K562 (cell line): ENCODE measurements around the gene BDNF. TPM values are rescaled to one million over a fixed set of nuclear protein-coding genes. Genes with fewer than 3 reads are reported as not detected.

ENCODE experiments used
- ATAC-seq: fragments of 200-7000 bp; cut with Tn5 transposase; 3 replicates; pipeline ENCODE4 v1.9.1; 2020; ENCODE audit warnings: moderate library complexity
- BruUV-seq: library from RNA; stranded (reverse); fragments of 400-500 nt; replicated peaks from 2 replicates; lab custom pipeline; 2021; lab: Mats Ljungman, UMichigan
- CTCF ChIA-PET: fragments of 300-600 bp; formaldehyde crosslinking; extraction: SDS; loops from one replicate; lab custom pipeline; 2021; ENCODE audit warnings: low intra/inter-chr PET ratio; lab: Yijun Ruan, JAX
- POLR2A ChIA-PET: fragments of 300-600, 350-650 bp; sonication (Branson Sonifier 250); formaldehyde crosslinking; extraction: SDS; loops from one replicate; lab custom pipeline; 2021; ENCODE audit warnings: antibody characterized with exemption, inconsistent platforms; lab: Yijun Ruan, JAX
- DNase-seq, 4 experiments: peaks; one replicate each; pipeline versions ENCODE4 v3.0.0 to v3.0.0-alpha.2; 2011 to 2018; ENCODE audit warnings: low spot score in 3 of 4, mixed read lengths in 3 of 4; ENCODE audit errors: extremely low read depth in 1 of 4
- FAIRE-seq: peaks from 2 replicates; lab custom pipeline; 2011; peaks lifted over from hg19 to GRCh38; lab: Jason Lieb, UNC
- H2AFZ ChIP-seq: 2 replicates; pipeline ENCODE4 v1.6.0; 2011; ENCODE audit warnings: low read depth, low read length, control low read depth, inconsistent platforms
- H3K27ac ChIP-seq: fragments of 200-600 bp; 3 replicates; pipeline ENCODE4 v1.8.0; 2011; ENCODE audit warnings: low read depth, mild to moderate bottlenecking, control low read depth, inconsistent platforms, low read length, moderate library complexity, mixed read lengths; ENCODE audit errors: extremely low read depth
- H3K27me3 ChIP-seq, 2 experiments: fragments of 300-600 bp in 1 of 2; 2 replicates in 1 of 2; 3 replicates in 1 of 2; pipeline versions ENCODE4 v1.6.0 to v1.8.0; 2011; ENCODE audit warnings: inconsistent platforms in 2 of 2, low read length in 2 of 2, mild to moderate bottlenecking in 1 of 2, mixed read lengths in 1 of 2, moderate library complexity in 1 of 2; ENCODE audit not compliant: control insufficient read depth in 2 of 2, insufficient read depth in 2 of 2
- H3K36me3 ChIP-seq: fragments of 300-600 bp; 3 replicates; pipeline ENCODE4 v1.8.0; 2011; ENCODE audit warnings: mild to moderate bottlenecking, low read length, inconsistent platforms; ENCODE audit not compliant: control insufficient read depth, insufficient read depth
- H3K4me1 ChIP-seq, 2 experiments: fragments of 200-600 bp in 1 of 2; replicated peaks in 1 of 2; 2 replicates in 1 of 2; 3 replicates in 1 of 2; pipeline versions ENCODE4 v1.5.1 to v1.8.0; 2011; ENCODE audit warnings: inconsistent platforms in 2 of 2, low read length in 2 of 2, mild to moderate bottlenecking in 1 of 2, mixed read lengths in 1 of 2, moderate library complexity in 1 of 2; ENCODE audit not compliant: control insufficient read depth in 2 of 2, insufficient read depth in 2 of 2
- H3K4me2 ChIP-seq: 2 replicates; pipeline ENCODE4 v1.6.1; 2011; ENCODE audit warnings: low read length, control low read depth, inconsistent platforms, mixed read lengths; ENCODE audit not compliant: insufficient read depth
- H3K4me3 ChIP-seq: fragments of 200-600 bp; sonication (generic), shearing (Covaris generic); 2 replicates; pipeline ENCODE4 v1.5.1; 2016; ENCODE audit warnings: control low read depth, inconsistent platforms
- H3K79me2 ChIP-seq: fragments of 200-600 bp; 3 replicates; pipeline ENCODE4 v1.8.0; 2011; ENCODE audit warnings: low read length, inconsistent platforms; ENCODE audit not compliant: control insufficient read depth, insufficient read depth
- H3K9ac ChIP-seq, 2 experiments: 2 replicates each; pipeline versions ENCODE4 v1.6.0 to v1.6.1; 2011; ENCODE audit warnings: low read depth in 2 of 2, low read length in 2 of 2, control low read depth in 1 of 2, inconsistent platforms in 1 of 2, mild to moderate bottlenecking in 1 of 2, mixed read lengths in 1 of 2; ENCODE audit not compliant: insufficient read depth in 1 of 2
- H3K9me1 ChIP-seq: one replicate; pipeline ENCODE4 v1.6.0; 2011; ENCODE audit warnings: inconsistent platforms, mild to moderate bottlenecking, low read length, moderate library complexity; ENCODE audit not compliant: control insufficient read depth, insufficient read depth
- H3K9me3 ChIP-seq: replicated peaks from 2 replicates; pipeline ENCODE4 v1.5.1; 2011; ENCODE audit warnings: low read depth, low read length, inconsistent platforms; ENCODE audit not compliant: control insufficient read depth, insufficient read depth
- H4K20me1 ChIP-seq: replicated peaks from 2 replicates; pipeline ENCODE4 v1.6.1; 2011; ENCODE audit warnings: low read length, inconsistent platforms, mixed read lengths; ENCODE audit not compliant: control insufficient read depth, insufficient read depth
- ETV5 ChIP-seq: sonication (generic); formaldehyde crosslinking; IDR thresholded peaks from 2 replicates; pipeline ENCODE4 v1.4.0; 2020; ENCODE audit warnings: low read depth, mild to moderate bottlenecking, missing genetic modification reagents
- POLR3A ChIP-seq: IDR thresholded peaks from 2 replicates; pipeline ENCODE4 v1.6.1; 2011; ENCODE audit warnings: borderline replicate concordance, mild to moderate bottlenecking, moderate library complexity; ENCODE audit not compliant: insufficient read length, insufficient read depth; ENCODE audit errors: extremely low read depth
- SRSF7 ChIP-seq: fragments of 200-400 bp; formaldehyde crosslinking; optimal IDR thresholded peaks from 2 replicates; pipeline ENCODE3; 2017; ENCODE audit warnings: mild to moderate bottlenecking, low read depth, low read length
- ZNF586 ChIP-seq: fragments of 450-650 bp; formaldehyde crosslinking; conservative IDR thresholded peaks from 2 replicates; pipeline ENCODE4 v1.4.0; 2020; ENCODE audit warnings: mild to moderate bottlenecking, moderate library complexity
- WGBS: fragments of 100-300 bp; shearing (Covaris generic); methylation state at CpG from one replicate; pipeline ENCODE4 v1.1.6; 2016; ENCODE audit warnings: low coverage, mixed read lengths; ENCODE audit not compliant: insufficient coverage; ENCODE audit errors: missing lambda C conversion rate; 5-methylcytosine and 5-hydroxymethylcytosine counted together
- in situ Hi-C: fragments of 300-500 bp; cut with MboI; formaldehyde crosslinking; loops from 4 replicates; pipeline ENCODE4 v1.15.0; 2018; ENCODE audit warnings: inconsistent platforms, mixed read lengths
- intact Hi-C: fragments of 100-400 bp; cut with micrococcal nuclease; formaldehyde crosslinking; loops from 2 replicates; pipeline ENCODE4 v1.14.2; 2022
- polyA plus RNA-seq, 8 experiments: library from polyadenylated mRNA; depleted of rRNA in 4 of 8; stranded (reverse) in 5 of 8; unstranded in 3 of 8; fragments of >200 nt; fragmentation: Nextera tagmentation in 2 of 8; fragmentation: Illumina TruSeq in 1 of 8; extraction: Ambion mirVana in 2 of 8; extraction: Trizol in 1 of 8; gene quantifications; 2 replicates each; pipeline versions ENCODE4 v1.2.1 to v1.2.3, GENCODE V29; 2011 to 2014; ENCODE audit warnings: inconsistent platforms in 1 of 8, missing spikeins in 1 of 8
- total RNA-seq, 7 experiments: library from RNA; depleted of rRNA in 6 of 7; stranded (reverse); fragments of >200 nt in 6 of 7; fragmentation: Illumina TruSeq in 2 of 7; extraction: Trizol in 2 of 7; gene quantifications; 2 replicates each; pipeline versions ENCODE4 v1.2.1 to v1.2.3, GENCODE V29; 2011 to 2021; ENCODE audit warnings: low replicate concordance in 1 of 7
- TF ChIP-seq, protein P1 (sequence below): sonication (generic); formaldehyde crosslinking; IDR thresholded peaks from 2 replicates; pipeline ENCODE4 v1.8.0; 2022; ENCODE audit warnings: mild to moderate bottlenecking, low read depth, missing genetic modification reagents
- TF ChIP-seq, protein P2 (sequence below), 2 experiments: fragments of 450-650 bp; IDR thresholded peaks; 2 replicates each; pipeline ENCODE4 v1.6.1; 2016

Gene BDNF
- total and polyA plus RNA-seq, 9 of the 15 experiments (the other 6 are each of a cell fraction or from before 2014, with no cell fraction given) = 0.04 TPM; not detected in 8

DNA sequence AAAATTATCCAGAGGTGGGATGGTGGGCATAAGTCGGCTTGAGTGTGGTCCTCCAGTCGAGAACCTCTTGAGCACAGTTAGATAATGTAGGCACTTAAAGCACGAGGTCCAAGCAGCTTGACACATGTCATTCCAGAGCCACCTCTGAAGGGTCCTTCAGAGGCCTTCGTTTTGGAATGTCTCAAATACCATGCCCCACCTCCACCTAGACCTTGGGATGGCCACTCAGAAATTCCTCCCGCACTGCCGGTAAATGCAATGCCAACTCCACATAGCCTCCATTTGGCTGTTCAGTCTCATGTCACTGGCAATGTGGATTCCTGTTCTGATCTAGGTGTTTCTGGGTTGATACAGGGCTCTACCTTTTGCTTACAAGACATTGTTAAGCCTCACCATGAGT lies 43.9 kb downstream of the BDNF start:
- no TSS peak for BruUV-seq
- FAIRE-seq = no peak

More for the DNA sequence above, 43.9 kb downstream of the BDNF start:
- DNase-seq = no peak
- no peaks in the 10 kb centered on the region for H3K9me3 ChIP-seq
- no peak overlapping the region for H3K9ac ChIP-seq
- in situ Hi-C loops (no loop called here), intact Hi-C loops (no loop called here)
- no peak overlapping the region for H3K4me3 ChIP-seq
- no peak overlapping the region for H2AFZ ChIP-seq
- POLR2A ChIA-PET = no interaction called here
- H3K27ac ChIP-seq = no peak overlapping the region
- no peak overlapping the region for H3K4me2 ChIP-seq
- 2% methylated on average over 6 of the region's 6 CpGs for WGBS
- H3K36me3 ChIP-seq = no peaks in the 10 kb centered on the region
- H3K79me2 ChIP-seq = no peaks in the 10 kb centered on the region
- CTCF ChIA-PET = no interaction called here
- ATAC-seq = no peak
- TF ChIP-seq ETV5 (CRISPR knock-in tag) (no peak), ZNF586 (CRISPR knock-in tag) (no peak), POLR3A (no peak), SRSF7 (no peak)
- TF ChIP-seq, protein P1, sequence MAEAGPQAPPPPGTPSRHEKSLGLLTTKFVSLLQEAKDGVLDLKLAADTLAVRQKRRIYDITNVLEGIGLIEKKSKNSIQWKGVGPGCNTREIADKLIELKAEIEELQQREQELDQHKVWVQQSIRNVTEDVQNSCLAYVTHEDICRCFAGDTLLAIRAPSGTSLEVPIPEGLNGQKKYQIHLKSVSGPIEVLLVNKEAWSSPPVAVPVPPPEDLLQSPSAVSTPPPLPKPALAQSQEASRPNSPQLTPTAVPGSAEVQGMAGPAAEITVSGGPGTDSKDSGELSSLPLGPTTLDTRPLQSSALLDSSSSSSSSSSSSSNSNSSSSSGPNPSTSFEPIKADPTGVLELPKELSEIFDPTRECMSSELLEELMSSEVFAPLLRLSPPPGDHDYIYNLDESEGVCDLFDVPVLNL (CRISPR knock-in tag) = no peak
- TF ChIP-seq, protein P2, sequence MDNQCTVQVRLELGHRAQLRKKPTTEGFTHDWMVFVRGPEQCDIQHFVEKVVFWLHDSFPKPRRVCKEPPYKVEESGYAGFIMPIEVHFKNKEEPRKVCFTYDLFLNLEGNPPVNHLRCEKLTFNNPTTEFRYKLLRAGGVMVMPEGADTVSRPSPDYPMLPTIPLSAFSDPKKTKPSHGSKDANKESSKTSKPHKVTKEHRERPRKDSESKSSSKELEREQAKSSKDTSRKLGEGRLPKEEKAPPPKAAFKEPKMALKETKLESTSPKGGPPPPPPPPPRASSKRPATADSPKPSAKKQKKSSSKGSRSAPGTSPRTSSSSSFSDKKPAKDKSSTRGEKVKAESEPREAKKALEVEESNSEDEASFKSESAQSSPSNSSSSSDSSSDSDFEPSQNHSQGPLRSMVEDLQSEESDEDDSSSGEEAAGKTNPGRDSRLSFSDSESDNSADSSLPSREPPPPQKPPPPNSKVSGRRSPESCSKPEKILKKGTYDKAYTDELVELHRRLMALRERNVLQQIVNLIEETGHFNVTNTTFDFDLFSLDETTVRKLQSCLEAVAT (IDR thresholded peaks at IDR 0.05) = no peak
- no peaks in the 10 kb centered on the region for H4K20me1 ChIP-seq
- no peaks in the 10 kb centered on the region for H3K4me1 ChIP-seq
- peaks cover 0 to 7% of the 10 kb centered on the region in 2 experiments; a peak in 1 of 5 replicates for H3K27me3 ChIP-seq
- H3K9me1 ChIP-seq = no peaks in the 10 kb centered on the region
